HTR-8/SVneo (cell line): ENCODE results near the gene IQSEC3.
"Not testable (repeated sequence)": the region's sequence is repeated elsewhere in the genome, so short reads cannot be mapped to it uniquely, and the experiment has no call there.

Experiments used
- DNase-seq: peaks from one replicate; pipeline ENCODE4 v3.0.0; 2011; ENCODE audit warnings: low spot score, mixed read lengths; ENCODE audit not compliant: insufficient read length
- FAIRE-seq: peaks from 2 replicates; lab custom pipeline; 2011; peaks lifted over from hg19 to GRCh38; lab: Jason Lieb, UNC

IQSEC3 gene

DNA sequence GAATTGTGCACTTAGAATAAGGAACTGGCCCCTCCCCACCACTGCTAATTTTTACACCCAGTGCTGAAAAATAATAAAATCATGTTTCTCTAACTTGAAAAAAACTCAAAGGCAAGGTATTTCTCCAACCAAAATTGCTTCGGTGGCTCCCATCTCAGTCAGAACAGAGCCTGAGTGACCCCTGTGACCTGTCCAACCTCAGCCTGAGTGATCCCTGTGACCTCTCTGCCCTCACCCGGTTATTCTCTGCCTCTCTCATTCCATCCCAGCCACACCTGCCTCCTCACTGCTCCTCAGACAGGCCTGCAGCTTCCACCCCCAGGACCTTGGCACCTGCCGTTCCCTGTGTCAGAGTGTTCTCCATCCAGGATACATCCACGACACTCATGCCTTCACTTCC lies 142.2 kb downstream of the IQSEC3 start:
- FAIRE-seq (peak; percentile 23), DNase-seq (no peak)

DNA sequence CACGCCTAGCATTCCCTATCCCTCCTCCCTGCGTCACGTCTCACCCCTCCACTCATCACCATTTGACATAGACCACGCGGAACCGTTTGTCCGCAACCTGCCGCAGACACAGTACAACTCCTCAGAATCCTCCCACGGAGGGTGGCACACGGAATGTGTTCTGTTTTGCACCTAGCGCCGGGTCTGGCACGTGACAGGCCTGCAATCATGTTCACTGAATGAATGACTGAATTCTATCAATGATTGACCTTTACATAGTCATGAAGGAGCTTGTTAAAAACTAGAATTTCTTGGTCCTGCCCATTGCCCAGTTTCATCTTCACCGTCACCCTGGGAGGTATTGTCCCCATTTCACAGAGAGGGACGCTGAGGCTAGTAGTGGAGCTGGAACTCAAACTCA lies 142.7 kb downstream of the IQSEC3 start:
- DNase-seq (no peak), FAIRE-seq (no peak)

DNA sequence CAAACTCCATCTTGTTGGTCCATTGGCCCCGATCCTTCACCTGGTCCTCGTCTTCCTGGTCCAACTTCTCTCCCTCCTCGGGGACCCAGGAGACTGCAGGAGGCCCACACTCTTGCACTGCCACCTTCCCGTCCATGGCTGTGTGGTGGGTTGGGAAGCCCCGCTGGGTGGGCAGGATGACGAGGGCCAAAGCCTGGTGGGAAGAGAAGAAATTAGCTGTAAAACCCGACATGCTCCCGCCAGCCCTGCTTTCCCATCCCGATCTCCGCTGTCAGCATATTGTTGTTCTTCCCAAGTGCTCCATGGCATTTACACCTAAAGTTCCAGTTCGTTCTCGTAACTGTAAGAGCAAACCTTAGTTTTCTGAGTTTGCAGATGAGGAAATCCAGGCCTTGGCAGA lies 143.3 kb downstream of the IQSEC3 start:
- FAIRE-seq (no peak), DNase-seq (no peak)

DNA sequence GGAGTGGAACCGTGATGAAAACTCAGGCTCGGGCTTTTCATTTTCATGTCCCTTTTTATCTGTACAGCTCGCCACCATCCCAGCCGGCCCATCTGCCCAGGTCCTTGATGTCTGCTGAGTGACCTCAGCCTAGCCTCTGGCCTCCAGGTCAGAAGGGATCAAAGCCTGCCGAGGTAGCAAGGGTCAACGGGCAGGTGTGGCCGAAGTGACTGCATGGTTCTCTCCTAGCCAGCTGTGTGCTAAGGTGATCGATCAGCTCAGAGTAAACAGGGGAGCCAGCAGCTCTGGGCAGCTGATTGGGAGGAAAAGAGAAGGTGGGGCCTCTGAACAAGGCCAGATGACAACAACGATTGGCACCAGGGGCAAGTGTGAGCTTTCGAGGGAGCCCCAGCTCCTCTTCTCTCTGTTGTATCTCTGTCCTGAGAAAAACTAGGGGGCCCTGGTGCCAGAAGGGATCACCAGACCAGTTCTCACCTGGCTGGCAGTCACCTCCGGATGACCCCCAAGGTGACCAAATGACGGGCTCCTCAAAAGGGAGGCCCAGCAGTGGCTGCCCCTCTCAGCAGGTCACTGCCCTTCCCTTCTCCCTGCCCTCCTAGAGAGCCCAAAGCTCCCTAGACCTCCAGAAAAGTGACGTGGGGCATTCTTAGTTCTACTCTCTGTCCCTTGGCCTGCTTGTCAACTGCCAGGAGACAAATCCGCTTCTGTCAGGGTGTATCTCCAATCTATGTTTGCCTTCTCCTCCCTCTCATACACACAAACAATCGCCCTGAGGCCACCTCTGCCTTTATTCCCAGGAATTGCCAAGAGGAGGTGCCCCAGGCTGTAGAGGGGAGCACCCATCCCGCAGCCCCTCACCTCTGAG lies 143.9 kb downstream of the IQSEC3 start:
- no peak for DNase-seq
- FAIRE-seq, result no peak

DNA sequence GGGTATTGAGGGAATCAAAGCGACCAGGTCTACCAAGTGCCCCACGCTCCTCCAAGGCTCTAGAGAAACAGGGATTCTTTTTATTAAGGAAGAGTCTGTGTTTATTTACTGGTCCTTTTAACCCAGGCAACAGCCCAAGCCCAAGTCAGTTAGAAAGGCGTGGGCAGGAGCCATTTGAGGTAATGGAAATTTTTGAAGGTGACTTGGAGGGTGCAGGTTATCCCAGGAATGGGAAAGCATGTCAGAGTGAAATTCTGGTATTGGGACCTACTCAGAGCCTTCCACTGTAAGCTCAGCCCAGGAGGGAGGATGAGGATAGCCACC lies 144.5 kb downstream of the IQSEC3 start:
- DNase-seq (no peak), FAIRE-seq (no peak)

DNA sequence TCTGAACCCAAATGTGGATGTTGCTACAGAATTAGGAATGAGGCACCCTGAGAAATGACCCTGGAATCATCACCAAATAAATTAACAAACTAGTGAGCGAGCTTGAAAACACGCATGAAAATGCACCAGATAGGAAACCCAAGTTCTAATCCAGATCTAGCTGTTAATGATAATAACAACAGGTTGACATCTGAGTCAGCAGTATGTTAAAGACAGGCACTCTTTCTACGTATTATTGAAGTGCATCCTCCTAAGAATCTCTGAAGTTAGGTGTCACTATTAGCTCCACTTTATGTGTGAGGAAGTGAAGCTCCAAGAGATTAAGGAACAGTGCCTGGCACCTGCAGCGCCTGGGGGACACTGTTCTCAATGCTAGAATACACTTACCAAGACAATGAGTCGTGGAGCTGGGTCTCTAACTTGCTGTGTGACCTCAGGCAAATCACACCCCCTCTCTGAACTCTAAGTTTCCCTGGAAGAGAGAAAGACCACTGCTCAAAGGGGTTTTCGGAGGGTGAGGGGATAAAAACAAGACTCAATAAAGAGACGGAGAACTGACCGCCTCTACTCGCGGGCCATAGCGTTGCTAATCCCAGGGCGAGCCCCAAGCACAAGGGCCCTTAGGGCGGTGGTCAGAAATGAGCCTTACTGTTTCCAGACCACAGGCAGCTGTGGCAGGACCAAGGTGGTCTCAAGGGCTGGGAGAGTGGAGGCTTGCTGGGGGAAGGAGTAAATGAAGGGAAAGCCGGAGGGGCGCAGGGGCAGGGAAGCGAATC lies 145.3 kb downstream of the IQSEC3 start:
- FAIRE-seq, result no peak
- DNase-seq, result no peak

DNA sequence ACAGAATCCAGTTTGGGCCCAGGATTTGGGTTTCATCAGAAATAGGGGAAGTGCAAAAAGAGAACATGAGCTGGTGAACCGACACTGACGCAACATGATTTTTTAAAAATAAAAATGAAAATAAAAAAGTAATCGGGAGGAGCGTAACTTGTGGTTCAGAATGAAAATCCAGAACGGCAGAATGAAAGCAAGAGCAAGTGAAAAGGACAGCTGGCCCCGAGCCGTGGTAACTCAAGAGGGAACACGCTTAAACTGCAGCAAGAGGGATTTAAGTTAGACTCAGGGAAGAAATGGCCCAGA lies 145.8 kb downstream of the IQSEC3 start:
- DNase-seq, result no peak

DNA sequence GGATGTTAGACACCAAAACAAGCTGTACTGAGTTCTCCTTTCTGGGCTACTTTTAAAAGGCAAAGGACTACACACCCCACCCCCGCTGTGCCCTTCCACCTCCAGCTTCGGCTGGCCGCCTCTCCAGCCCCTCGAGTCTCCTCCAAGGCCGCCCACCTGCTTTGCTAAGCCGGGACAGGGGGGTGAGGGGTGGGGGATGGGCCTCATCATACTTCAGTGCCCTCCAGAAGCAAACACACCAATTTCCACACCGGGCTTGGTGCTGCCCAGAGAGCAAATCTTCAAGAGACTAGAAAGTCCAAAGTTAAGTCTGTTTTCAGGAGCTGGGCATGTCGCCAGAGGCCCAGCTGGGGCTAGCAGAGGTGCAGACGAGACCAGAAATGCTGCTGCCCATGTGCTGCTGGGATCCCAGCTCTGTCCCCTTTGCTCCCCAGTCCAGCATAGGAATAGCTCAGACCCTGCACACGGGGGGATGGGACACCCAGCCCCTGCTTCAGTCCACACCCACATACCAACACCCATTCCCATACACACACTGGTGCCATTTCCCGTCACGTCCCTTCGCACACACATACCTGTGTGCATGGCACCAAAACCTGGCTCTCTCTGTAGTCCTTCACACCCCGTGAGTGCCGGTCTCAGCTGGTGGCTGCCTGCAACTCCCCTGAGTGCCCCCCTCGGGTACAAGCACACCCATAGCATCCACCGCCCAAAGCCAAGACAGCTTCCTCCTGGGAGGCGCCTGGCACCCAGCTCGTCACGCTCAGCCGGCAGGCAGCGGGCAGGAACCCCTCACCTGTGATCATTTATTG lies 146.4 kb downstream of the IQSEC3 start:
- DNase-seq, result no peak
- FAIRE-seq, result no peak

More for the DNA sequence above, 145.8 kb downstream of the IQSEC3 start:
- no peak for FAIRE-seq

DNA sequence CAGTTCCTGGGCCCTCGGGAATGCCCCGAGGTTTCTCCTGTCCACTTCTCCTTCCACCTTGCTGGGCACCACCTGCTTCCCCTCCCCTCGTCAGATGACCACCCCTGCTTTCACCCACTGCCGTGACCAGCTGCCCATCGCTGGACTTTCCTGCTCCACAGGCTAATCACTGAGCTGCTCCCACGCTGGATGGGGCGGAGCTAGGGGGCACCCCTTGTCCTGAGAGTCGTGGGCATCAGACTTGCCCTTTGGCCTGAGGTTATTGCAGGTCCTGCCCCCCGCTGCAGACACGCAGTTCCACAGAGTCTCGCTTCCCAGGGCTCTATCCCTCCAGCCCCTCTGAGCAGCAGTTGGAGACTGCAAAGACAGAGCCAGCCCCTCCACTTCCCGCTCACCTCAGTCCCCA lies 147.0 kb downstream of the IQSEC3 start:
- FAIRE-seq (no peak), DNase-seq (no peak)

DNA sequence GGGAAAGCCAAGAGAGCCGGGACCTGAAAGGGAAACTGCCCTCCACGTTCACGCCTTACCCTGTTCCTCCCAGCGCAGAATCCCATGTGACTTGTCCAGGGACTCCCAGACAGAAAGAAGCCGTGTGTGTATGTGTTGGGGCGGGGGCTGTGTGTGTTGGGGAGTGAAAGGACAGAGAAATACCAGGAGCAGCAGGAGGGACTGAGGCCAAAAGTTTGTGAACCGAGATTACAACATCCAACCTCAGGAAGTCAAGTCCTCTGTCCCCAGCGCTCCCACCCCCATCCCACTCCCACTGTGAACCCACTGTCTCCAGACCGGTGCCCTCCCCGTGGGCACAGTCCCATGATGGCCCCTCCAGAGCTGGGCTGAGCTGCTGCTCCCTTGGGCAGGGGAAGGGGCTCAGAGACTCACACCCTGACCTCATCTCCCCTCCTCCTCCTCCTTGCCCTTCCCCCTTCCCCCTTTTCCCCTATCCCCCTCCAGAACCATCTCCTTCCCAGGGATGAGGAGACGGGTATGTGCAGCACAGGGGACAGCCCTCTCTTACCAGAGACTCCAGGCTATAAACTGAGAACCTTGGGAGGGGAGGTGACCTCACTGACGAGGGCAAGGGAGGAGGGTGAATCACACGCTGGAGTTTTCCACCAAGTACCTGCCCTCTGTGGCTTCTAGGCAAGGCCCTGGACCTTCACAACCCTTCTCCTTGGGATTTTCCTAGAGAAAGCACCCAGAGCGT lies 147.6 kb downstream of the IQSEC3 start, which contains the start of gene SLC6A12:
TSS of gene SLC6A12 (minus strand) at position 155 of the 739 bp plus-strand sequence. CDS start 4,171 bp downstream, outside the sequence.
- FAIRE-seq (no peak), DNase-seq (no peak)

DNA sequence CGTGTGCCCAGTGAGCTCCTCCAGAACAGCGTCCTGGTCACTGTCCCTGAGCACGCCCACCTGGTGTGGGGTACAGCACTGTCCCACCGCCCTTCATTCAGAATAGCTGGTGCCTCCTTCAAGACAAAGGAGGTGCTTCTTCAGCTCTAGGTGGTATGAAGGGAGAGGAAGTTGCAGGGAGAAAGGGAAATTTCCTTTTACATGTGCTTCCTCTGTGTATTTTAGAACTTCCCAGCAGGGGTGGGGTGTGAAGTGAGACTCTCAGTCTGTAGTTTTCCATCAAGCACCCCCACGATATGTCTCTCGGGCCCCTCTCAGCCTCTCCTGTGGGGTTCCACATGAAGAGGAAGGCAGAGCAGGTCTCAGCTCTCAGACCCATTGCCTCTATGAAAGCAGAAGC lies 148.5 kb downstream of the IQSEC3 start:
- FAIRE-seq (no peak), DNase-seq (no peak)

DNA sequence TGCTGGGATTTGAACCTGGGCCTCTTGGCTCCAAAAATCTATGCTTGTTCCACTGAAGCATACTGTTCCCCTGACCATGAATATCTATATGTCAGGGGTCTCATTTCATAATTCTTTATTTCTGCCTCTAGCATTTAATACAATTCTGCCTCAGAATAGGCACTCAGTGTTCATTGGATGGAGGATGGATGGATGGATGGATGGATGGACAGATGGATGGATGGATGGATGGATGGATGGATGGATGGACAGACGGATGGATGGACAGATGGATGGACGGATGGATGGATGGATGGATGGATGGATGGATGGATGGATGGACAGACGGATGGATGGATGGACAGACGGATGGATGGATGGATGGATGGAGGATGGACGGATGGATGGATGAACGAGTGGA lies 150.5 kb downstream of the IQSEC3 start:
- peak; percentile 13 for FAIRE-seq
- DNase-seq, result not testable (repeated sequence)

DNA sequence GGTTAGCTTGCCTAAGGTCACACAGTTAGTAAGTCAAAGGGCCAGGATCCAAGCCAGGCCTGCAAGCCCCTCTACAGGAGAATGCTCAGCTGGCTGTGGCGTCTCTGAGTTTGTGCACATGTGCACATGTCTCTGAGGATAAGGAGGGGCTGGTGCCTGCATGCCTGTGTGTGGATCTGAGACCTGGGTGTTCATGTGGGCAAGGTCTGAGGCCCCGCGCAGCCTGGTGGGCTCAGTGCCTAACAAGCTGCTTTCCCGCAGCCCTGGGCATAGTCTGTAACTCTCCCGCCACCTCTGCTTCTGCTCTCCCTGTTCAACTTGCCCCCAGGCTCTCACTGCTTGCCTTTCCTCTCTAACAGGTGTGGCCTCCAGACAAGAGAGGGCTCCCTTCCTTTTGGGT lies 151.7 kb downstream of the IQSEC3 start:
- DNase-seq (no peak), FAIRE-seq (no peak)

DNA sequence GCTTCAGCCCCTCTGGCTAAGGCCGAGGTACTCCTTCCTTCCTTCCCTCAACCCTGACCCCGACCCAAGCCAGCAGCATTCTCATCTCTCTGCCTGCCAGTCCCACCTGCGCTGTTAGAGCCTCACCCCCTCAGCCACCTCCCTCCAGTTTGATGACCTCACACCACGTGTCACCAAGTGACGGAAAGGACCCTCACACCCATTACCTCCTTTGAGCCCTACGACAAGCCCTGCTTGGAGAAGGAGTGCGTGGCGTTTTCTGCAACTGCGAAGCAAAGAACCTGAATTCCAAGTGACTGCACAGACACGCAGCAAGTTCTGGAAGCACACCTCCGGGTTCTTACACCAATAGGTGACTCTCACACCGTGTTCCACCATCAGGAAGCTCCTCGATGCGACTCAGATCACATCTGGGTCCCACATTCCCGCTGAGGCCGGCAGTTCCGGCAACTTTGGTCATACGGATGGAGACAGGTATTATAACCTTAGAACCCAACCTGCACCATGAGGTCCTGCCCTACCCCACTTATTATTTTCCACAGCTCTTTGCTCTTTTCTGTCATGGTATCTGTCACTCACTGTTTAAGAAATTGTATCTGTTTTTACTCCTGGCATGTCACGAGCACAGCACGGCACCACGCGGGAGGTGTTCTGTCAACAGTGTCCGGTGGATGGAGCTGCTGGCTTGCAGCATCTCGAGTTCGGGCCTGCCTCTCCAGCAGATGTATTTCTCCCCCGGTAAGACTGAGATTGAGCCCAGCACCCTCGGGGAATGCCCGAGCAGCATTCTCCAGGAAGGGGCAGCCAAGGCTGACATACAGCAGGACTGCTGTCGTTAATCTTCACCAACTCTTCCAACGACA lies 152.4 kb downstream of the IQSEC3 start:
- no peak for DNase-seq
- no peak for FAIRE-seq

DNA sequence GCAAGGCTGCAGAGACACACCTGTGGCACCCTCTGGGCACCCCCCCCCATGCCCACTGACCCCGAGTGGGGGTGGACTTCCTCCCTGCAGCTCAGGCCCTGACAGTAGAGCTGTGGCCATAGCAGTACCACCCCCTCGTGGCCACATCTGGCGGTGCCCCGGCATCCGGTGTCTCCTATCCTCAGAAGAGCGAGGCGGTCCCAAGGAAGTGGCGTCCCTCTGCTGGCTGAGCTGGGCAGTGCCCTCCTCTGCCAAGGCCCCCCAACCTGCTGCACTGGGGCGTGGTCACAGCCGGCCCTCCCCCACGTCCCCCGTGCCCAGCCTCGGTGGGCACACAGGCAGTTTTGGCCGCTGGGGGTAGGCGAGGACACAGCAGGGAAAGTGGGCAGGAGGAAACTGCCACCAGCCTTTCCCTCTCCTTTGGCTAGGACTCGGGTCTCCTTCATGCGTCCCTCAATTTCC lies 153.4 kb downstream of the IQSEC3 start:
- peak; percentile 79 for DNase-seq
- FAIRE-seq, result peak; percentile 80

DNA sequence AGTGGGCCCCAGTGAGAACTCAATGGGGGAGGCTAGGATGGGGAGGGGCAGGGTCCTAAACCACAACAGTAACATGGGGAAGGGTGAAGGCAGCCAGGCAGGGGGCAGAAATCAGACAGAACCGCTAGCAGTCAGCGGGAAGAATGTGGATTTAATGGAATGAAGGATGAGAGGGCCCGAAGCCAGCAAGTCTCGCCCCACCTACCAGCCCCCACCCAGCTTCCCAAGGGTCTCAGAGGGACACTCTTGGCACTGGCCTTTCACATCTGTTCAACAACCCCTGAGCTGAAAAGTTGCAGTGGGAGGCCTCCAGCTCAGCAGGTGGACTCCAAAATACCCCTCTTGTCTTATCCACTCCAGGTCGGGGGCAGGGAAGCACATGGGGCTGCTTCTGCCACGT lies 153.9 kb downstream of the IQSEC3 start:
- no peak for FAIRE-seq
- DNase-seq, result no peak

DNA sequence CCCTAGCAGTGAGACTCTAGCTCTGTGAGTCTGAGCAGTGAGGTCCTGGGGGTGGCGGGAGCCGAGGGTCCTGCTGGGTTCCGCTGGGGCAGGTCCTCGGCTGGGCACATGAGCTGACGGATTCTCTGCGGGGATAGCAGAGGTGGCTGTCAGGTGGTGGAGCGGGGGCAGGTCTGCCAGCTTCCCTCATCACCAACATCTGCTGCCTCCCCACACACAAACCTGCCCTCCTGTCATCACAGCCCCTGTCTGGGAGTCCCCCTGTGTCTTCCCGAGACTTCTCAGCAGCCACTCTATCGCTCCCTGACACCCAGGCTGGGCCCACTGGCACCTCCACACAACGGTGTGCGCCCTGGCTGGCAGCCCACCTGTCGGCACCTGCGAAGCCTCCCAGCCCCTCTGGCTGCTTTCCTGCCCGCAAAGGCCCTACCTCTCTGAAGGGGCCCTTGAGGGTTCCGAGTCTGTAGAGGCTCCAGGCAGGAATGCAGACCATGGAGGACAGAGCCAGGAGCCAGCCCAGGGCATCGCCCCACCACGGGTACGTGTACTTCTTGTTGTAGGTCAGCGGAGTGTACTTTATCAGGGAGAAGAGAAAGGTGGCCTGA lies 154.5 kb downstream of the IQSEC3 start:
- FAIRE-seq, result no peak
- DNase-seq, result no peak

DNA sequence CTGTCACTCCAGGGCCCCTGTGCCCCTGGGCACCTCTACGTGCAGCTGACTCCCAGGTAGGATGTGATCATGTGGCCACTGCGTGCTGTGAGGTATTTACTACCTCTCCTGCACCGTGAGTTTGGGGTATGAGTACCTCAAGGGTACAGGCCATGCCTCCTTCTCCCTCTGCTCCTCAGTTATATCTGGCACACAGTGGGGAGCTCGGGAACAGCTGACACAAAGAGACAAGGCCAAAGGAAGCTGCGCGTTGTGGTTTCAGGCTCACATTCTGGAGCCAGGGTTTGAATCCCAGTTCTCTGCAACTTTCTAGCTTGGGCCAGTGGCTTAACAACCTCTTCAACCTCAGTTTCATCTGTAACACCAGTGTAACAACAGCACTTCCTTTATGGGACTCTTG lies 155.2 kb downstream of the IQSEC3 start:
- FAIRE-seq (no peak), DNase-seq (no peak)

DNA sequence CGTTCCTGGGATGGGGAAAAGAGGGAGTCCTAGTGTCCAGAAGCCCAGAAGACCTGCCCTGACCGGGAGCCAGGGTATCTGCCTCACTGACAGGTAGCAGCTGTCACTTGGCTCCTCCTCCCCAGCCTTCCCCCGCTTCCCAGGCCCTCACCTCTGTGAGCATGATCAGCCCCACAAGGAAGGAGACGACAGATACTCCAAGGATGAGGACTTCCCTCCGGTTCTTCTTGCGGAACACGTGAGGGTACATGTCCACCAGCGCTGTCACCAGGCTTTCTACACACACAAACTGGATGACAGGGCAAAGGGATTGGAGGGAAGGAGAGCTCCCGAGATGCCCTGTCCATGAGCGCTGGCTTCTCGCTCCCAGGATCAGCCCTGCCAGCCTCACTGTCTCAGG lies 157.3 kb downstream of the IQSEC3 start:
- no peak for FAIRE-seq
- no peak for DNase-seq
